ENCODE data around the gene PPM1A.

DNA sequence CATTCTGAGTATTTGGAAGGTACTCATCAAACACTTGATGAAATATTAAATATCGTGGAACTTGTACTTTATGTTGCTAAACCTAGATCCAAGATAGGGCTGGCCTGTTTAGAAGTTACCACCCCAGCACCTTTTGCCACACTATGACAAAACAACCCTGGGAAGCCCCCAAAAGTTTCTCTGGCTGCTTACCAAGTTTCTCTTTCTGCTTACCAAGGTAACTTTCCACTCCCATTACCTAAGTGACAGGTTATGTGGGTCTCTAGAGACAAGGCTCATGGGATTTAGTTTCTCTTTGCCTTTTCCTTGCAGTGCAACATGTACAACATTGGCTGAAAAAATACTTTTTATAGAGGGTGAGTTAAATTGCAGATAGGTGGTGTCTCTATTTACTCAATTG, 28.9 kb upstream of the PPM1A start:
- TF ChIP-seq, protein P1, sequence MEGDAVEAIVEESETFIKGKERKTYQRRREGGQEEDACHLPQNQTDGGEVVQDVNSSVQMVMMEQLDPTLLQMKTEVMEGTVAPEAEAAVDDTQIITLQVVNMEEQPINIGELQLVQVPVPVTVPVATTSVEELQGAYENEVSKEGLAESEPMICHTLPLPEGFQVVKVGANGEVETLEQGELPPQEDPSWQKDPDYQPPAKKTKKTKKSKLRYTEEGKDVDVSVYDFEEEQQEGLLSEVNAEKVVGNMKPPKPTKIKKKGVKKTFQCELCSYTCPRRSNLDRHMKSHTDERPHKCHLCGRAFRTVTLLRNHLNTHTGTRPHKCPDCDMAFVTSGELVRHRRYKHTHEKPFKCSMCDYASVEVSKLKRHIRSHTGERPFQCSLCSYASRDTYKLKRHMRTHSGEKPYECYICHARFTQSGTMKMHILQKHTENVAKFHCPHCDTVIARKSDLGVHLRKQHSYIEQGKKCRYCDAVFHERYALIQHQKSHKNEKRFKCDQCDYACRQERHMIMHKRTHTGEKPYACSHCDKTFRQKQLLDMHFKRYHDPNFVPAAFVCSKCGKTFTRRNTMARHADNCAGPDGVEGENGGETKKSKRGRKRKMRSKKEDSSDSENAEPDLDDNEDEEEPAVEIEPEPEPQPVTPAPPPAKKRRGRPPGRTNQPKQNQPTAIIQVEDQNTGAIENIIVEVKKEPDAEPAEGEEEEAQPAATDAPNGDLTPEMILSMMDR (conservative IDR thresholded peaks at IDR 0.05; ENCODE audit: low read depth, low read length): no peak
- TF ChIP-seq EZH2 (IDR thresholded peaks at IDR 0.05; ENCODE audit: borderline replicate concordance, low read depth, low read length, poor library complexity, severe bottlenecking): no peak

Measured in A673 (cell line).